ENCODE results near the gene ZG16B.

The ZG16B gene

DNA sequence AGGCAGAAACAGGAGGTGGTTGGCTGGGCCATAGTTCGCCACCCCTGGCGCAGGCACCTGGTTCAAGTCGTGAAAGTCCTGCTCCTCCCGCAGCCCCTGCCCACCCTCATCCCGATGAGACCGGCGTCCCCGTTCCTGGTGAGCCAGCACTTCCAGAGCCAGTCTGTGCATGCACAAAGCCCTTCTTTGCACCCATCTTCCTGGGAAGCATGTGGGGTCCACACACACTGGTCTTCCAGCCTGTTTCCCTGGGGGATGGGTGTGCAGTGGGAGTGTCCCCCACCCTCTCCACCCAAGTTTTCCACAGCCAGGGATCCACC is 1.6 kb upstream of the ZG16B start:
- DNase-seq (ENCODE audit: low read depth, low spot score): no peak
- TF ChIP-seq, protein P1, sequence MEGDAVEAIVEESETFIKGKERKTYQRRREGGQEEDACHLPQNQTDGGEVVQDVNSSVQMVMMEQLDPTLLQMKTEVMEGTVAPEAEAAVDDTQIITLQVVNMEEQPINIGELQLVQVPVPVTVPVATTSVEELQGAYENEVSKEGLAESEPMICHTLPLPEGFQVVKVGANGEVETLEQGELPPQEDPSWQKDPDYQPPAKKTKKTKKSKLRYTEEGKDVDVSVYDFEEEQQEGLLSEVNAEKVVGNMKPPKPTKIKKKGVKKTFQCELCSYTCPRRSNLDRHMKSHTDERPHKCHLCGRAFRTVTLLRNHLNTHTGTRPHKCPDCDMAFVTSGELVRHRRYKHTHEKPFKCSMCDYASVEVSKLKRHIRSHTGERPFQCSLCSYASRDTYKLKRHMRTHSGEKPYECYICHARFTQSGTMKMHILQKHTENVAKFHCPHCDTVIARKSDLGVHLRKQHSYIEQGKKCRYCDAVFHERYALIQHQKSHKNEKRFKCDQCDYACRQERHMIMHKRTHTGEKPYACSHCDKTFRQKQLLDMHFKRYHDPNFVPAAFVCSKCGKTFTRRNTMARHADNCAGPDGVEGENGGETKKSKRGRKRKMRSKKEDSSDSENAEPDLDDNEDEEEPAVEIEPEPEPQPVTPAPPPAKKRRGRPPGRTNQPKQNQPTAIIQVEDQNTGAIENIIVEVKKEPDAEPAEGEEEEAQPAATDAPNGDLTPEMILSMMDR (IDR thresholded peaks at IDR 0.05; ENCODE audit: low read depth, low read length): no peak
- in situ Hi-C loops (cut with HindIII; ENCODE audit: low sequenced_read_pairs): no loop called here
- H3K4me3 ChIP-seq (ENCODE audit: low read depth, low read length): no peak overlapping the region

DNA sequence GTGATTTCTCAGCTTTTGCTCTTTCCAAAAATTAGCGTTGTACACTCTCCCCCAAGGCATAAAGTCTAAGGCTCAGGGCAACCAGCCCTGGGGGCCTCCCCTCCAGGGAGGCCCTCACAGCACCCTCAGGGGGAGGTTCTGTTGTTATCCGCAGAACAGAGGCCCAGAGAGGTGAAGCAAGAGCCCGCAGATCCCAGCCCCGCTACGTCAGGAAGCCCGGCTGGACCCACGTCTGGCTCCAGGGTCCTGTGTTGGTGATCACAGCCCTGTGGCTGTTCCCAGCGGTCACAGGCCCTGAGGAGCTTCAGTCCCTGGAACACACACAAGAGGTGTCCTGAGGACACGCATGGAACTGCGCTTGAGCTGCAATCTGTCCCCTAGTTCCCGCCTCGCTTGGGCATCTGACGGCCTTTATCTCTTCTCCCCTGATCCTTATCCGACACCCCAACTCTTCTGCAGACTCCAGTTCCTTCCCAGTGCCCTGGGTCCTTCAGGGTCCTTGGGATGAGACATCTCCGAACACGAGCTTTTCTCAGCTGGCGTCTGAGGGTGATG is 1.1 kb upstream of the ZG16B start:
- TF ChIP-seq, protein P1 (IDR thresholded peaks at IDR 0.05; ENCODE audit: low read depth, low read length): no peak
- no peak for DNase-seq (ENCODE audit: low read depth, low spot score)
- H3K4me3 ChIP-seq (ENCODE audit: low read depth, low read length): no peak overlapping the region
- in situ Hi-C loops (cut with HindIII; ENCODE audit: low sequenced_read_pairs): no loop called here

DNA sequence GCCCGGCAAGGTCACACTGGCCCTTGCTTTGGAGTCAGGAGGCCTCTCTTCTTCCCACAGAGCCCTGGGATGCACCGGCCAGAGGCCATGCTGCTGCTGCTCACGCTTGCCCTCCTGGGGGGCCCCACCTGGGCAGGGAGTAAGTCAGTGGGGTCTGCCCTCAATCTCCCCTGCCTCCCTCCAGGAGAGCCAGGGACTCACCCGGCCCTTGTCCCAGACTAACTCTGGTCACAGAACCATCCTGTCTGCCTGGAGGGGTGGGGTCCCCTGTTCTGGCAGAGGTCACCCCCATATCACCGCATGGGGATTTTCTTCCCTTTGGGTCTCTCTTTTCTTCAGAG is 222 bp downstream of the ZG16B start:
- in situ Hi-C loops (cut with HindIII; ENCODE audit: low sequenced_read_pairs): no loop called here

DNA sequence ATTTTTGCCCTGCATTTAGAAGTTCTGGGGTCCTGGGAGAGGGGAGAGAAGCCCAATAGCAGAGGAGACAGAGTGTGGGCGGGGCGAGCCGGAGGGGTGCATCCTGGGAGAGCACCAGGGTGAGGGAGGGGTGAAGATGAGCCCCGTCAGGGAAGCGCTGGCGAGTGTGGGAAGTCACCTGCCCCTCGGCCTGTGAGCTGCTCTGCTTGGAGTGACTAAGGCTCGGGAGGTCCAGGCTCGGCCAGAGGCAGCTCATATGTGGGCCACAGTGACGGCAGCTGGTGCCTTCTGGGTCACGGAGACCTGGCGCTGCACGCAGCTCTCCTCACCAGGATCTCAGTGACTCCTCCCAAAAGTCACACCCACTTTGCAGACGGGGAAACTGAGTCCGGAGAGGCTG is 1.1 kb downstream of the ZG16B start:
- TF ChIP-seq, protein P1 (IDR thresholded peaks at IDR 0.05; ENCODE audit: low read depth, low read length): no peak
- no peak overlapping the region for H3K4me3 ChIP-seq (ENCODE audit: low read depth, low read length)
- in situ Hi-C loops (cut with HindIII; ENCODE audit: low sequenced_read_pairs): no loop called here
- no peak for DNase-seq (ENCODE audit: low read depth, low spot score)

More for the DNA sequence above, 222 bp downstream of the ZG16B start:
- no peak overlapping the region for H3K4me3 ChIP-seq (ENCODE audit: low read depth, low read length)
- no peak for DNase-seq (ENCODE audit: low read depth, low spot score)
- TF ChIP-seq, protein P1 (IDR thresholded peaks at IDR 0.05; ENCODE audit: low read depth, low read length): no peak

DNA sequence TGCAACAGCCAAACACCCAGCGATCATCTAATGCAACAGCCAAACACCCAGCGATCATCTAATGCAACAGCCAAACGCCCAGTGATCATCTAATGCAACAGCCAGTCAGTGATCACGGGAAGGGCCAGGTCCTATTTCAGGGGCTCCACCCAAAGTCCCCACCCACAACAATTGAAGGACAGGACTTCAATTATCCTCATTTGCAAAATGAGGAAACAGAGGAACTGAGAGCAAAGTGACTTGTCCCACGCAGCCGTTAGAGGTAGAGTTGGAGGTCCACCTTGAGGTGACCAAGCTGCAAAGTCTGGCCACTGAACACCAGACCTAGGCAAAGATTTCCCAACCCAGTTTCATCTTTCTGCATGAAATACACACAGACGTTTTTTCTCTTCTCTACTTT is 3.7 kb downstream of the ZG16B start:
- no peak for DNase-seq (ENCODE audit: low read depth, low spot score)
- in situ Hi-C loops (cut with HindIII; ENCODE audit: low sequenced_read_pairs): no loop called here
- no peak overlapping the region for H3K4me3 ChIP-seq (ENCODE audit: low read depth, low read length)
- TF ChIP-seq, protein P1 (IDR thresholded peaks at IDR 0.05; ENCODE audit: low read depth, low read length): no peak

DNA sequence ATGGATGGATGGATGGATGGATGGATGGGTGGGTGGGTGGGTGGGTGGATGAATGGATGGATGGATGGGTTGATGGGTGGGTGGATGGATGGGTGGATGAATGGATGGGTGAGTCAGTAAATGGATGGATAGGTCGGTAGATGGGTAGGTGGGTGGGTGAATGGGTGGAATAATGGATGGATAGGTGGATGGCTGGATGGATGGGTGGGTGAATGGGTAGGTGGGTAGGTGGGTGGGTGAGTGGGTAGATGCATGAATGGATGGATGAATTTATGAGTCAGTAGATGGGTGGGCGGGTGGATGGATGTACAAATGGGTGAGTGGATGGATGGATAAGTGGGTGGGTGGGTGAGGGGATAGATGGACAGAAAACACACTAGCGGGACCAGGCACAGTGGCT is 4.9 kb downstream of the ZG16B start:
- DNase-seq (ENCODE audit: low read depth, low spot score): no peak
- in situ Hi-C loops (cut with HindIII; ENCODE audit: low sequenced_read_pairs): no loop called here
- TF ChIP-seq, protein P1 (IDR thresholded peaks at IDR 0.05; ENCODE audit: low read depth, low read length): no peak
- H3K4me3 ChIP-seq (ENCODE audit: low read depth, low read length): no peak overlapping the region
